Measurements from ENCODE around the gene IRX6.

IRX6 gene

GRCh38 chr16:55369151-55369550 is 45.1 kb downstream of the IRX6 start:
- no peak overlapping the region for H3K4me3 ChIP-seq (ENCODE audit: low read length, poor library complexity, severe bottlenecking)
- H2AFZ ChIP-seq (ENCODE audit: low read length), result no peak overlapping the region
- TF ChIP-seq EZH2phosphoT487 (IDR thresholded peaks at IDR 0.05; ENCODE audit: borderline replicate concordance) (no peak), CTCF (conservative IDR thresholded peaks at IDR 0.05; ENCODE audit: low read length) (no peak)
- no peaks in the 10 kb centered on the region for H3K36me3 ChIP-seq (ENCODE audit: insufficient read depth, low read length)
- H3K9me3 ChIP-seq (ENCODE audit: insufficient read depth, low read depth, low read length), result no peaks in the 10 kb centered on the region
- H3F3A ChIP-seq (ENCODE audit: low read depth), result no peaks in the 10 kb centered on the region
- H3K4me1 ChIP-seq (ENCODE audit: insufficient read depth, low read length, poor library complexity, severe bottlenecking), result peaks cover 17% of the 10 kb centered on the region
- H3K9me2 ChIP-seq (replicated peaks; ENCODE audit: low read depth, low read length), result no peaks in the 10 kb centered on the region
- H4K20me1 ChIP-seq (ENCODE audit: insufficient read depth, low read length, poor library complexity, severe bottlenecking), result no peaks in the 10 kb centered on the region
- H3K79me2 ChIP-seq (ENCODE audit: insufficient read depth, low read length), result no peaks in the 10 kb centered on the region
- no peaks in the 10 kb centered on the region for H3K27me3 ChIP-seq (ENCODE audit: insufficient read depth, low read length, poor library complexity, severe bottlenecking)
- no peak overlapping the region for H3K9ac ChIP-seq (ENCODE audit: low read depth, low read length, poor library complexity, severe bottlenecking)
- no peak overlapping the region for H3K4me2 ChIP-seq (ENCODE audit: low read depth, low read length, poor library complexity, severe bottlenecking)

GRCh38 chr16:55370762-55371482 is 46.9 kb downstream of the IRX6 start:
- no peak overlapping the region for H3K9ac ChIP-seq (ENCODE audit: low read depth, low read length, poor library complexity, severe bottlenecking)
- H3K4me2 ChIP-seq (ENCODE audit: low read depth, low read length, poor library complexity, severe bottlenecking), result no peak overlapping the region
- no peaks in the 10 kb centered on the region for H3K79me2 ChIP-seq (ENCODE audit: insufficient read depth, low read length)
- H4K20me1 ChIP-seq (ENCODE audit: insufficient read depth, low read length, poor library complexity, severe bottlenecking), result no peaks in the 10 kb centered on the region
- H3K4me3 ChIP-seq (ENCODE audit: low read length, poor library complexity, severe bottlenecking), result no peak overlapping the region
- no peaks in the 10 kb centered on the region for H3K36me3 ChIP-seq (ENCODE audit: insufficient read depth, low read length)
- no peaks in the 10 kb centered on the region for H3K9me2 ChIP-seq (replicated peaks; ENCODE audit: low read depth, low read length)
- H3F3A ChIP-seq (ENCODE audit: low read depth), result no peaks in the 10 kb centered on the region
- H3K27me3 ChIP-seq (ENCODE audit: insufficient read depth, low read length, poor library complexity, severe bottlenecking), result no peaks in the 10 kb centered on the region
- H3K4me1 ChIP-seq (ENCODE audit: insufficient read depth, low read length, poor library complexity, severe bottlenecking), result peaks cover 17% of the 10 kb centered on the region
- H3K9me3 ChIP-seq (ENCODE audit: insufficient read depth, low read depth, low read length), result no peaks in the 10 kb centered on the region
- H2AFZ ChIP-seq (ENCODE audit: low read length), result no peak overlapping the region
- no peak for TF ChIP-seq CTCF (conservative IDR thresholded peaks at IDR 0.05; ENCODE audit: low read length)
- TF ChIP-seq EZH2phosphoT487 (IDR thresholded peaks at IDR 0.05; ENCODE audit: borderline replicate concordance), result no peak

- no peaks in the 10 kb centered on the region for H3K36me3 ChIP-seq (ENCODE audit: insufficient read depth, low read length)
- no peak for TF ChIP-seq CTCF (conservative IDR thresholded peaks at IDR 0.05; ENCODE audit: low read length)
- no peak for TF ChIP-seq EZH2phosphoT487 (IDR thresholded peaks at IDR 0.05; ENCODE audit: borderline replicate concordance)
- no peaks in the 10 kb centered on the region for H3K9me3 ChIP-seq (ENCODE audit: insufficient read depth, low read depth, low read length)
- H3F3A ChIP-seq (ENCODE audit: low read depth), result no peaks in the 10 kb centered on the region
- H3K9me2 ChIP-seq (replicated peaks; ENCODE audit: low read depth, low read length), result no peaks in the 10 kb centered on the region
- H3K79me2 ChIP-seq (ENCODE audit: insufficient read depth, low read length), result no peaks in the 10 kb centered on the region
- H3K4me2 ChIP-seq (ENCODE audit: low read depth, low read length, poor library complexity, severe bottlenecking), result no peak overlapping the region
- no peak overlapping the region for H3K4me3 ChIP-seq (ENCODE audit: low read length, poor library complexity, severe bottlenecking)
- H3K27me3 ChIP-seq (ENCODE audit: insufficient read depth, low read length, poor library complexity, severe bottlenecking), result no peaks in the 10 kb centered on the region
- peaks cover 7% of the 10 kb centered on the region for H3K4me1 ChIP-seq (ENCODE audit: insufficient read depth, low read length, poor library complexity, severe bottlenecking)
- H3K9ac ChIP-seq (ENCODE audit: low read depth, low read length, poor library complexity, severe bottlenecking), result no peak overlapping the region
- no peak overlapping the region for H2AFZ ChIP-seq (ENCODE audit: low read length)
- H4K20me1 ChIP-seq (ENCODE audit: insufficient read depth, low read length, poor library complexity, severe bottlenecking), result no peaks in the 10 kb centered on the region
Measured at GRCh38 chr16:55372792-55373488, 48.9 kb downstream of the IRX6 start.
